ENCODE data around the gene BAIAP2.
"Not testable (repeated sequence)": the region's sequence is repeated elsewhere in the genome, so short reads cannot be mapped to it uniquely, and the experiment has no call there.

The BAIAP2 gene

DNA sequence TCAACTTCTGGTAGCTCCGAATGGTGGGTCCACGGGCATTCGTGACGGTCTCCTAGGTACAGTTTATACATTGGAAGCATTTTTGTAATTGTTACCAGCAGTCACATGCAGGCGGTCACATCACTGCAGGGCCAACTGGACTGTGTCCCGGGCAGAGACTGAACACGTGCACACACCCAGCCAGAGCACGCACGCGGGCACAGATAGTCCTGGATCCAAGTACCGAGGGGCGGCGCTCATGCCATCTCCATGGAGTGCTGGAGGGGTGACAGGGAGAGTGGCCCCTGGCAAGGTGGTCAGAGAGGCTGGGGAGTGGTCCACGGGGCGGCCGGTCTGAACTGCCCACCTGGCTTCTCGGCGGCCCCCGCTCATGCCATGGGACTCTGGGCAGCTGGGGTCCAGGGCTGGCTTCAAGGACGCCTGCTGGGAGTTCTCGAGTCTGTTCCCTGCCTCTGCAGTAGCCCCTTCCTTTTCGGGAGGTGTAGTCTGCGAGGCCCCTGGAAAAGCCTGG lies 34.2 kb downstream of the BAIAP2 start:
- no peak for DNase-seq (ENCODE audit: low read depth)

DNA sequence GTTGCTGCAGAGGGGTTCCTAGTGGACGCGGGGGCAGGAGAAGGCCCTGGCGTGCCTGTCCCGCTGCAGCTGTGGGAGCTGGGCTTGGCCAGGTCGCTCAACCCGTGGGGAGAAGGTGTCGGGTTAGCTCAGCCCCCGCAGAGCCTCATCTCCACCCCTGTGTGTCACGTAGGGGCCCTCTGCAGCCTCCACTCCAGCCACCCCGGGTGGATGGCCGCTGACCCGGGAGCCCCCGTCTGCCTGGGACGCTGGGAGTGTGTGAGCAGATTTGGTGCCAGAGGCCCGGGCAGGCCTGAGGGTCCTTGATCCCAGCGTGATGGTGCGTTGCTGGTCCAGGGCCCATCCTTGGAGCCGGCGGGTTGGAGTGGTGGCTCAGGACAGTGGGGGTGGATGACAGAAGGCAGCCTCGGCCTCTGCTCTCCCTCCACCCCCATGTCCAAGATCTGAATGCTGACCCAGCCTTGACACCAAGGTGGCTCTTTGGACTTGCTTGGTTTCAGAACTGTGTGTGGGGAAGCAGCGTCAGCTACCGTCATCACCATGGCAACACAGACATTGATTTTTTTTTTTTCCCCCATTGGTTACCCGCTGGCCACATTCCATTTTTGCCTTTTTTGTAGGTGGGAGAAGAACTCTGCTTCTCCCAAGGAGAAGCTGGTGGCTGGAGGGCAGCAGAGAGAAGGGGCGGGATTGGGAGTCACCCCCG lies 35.7 kb downstream of the BAIAP2 start:
- no peak for DNase-seq (ENCODE audit: low read depth)

DNA sequence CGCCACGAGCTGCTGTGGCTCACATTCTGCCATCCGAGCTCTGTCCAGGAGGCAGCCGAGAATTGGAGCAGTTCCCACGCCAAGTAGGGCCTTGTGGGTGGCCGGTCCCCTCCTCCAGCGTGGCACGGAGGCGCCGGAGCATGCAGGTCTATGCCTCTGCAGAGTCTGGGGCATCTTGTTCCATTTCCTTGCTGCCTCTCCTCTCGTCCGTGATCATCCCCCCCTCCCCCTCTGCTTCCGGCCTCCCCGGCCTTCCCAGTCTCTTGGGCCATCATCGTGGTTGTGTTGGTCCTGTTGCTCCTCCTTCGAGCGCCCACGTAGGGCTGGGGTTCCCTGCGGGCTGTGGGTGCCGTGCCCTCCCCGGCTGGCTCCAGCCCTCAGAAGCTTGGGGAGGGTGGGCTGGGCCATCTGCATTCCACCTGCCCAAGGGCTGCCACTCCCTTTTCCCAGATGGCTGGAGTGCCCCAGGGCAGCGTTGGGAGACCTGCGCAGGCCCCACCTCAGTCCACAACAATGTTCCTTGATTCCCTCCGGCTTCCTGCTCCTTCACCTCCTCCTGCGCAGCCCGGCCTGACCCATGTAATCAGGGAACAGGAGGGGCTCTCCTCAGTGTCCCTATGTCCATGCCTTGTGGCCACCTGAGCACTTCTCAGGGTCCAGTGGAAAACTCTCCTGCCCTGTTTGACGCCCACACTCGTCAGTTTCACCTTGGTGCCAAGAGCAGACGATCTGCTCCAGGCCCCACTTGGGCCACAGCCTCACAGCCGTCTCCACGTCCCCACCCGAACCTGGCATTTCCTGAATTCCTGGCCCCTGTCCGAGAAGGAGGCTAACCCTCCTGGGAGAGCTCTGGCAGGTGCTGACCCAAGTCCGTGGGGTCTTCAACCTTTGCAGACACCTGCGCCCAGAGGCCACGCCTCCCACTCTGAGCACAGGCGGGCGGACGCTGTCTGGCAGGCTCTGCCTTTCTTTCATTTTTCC lies 37.1 kb downstream of the BAIAP2 start:
- no peak for DNase-seq (ENCODE audit: low read depth)

DNA sequence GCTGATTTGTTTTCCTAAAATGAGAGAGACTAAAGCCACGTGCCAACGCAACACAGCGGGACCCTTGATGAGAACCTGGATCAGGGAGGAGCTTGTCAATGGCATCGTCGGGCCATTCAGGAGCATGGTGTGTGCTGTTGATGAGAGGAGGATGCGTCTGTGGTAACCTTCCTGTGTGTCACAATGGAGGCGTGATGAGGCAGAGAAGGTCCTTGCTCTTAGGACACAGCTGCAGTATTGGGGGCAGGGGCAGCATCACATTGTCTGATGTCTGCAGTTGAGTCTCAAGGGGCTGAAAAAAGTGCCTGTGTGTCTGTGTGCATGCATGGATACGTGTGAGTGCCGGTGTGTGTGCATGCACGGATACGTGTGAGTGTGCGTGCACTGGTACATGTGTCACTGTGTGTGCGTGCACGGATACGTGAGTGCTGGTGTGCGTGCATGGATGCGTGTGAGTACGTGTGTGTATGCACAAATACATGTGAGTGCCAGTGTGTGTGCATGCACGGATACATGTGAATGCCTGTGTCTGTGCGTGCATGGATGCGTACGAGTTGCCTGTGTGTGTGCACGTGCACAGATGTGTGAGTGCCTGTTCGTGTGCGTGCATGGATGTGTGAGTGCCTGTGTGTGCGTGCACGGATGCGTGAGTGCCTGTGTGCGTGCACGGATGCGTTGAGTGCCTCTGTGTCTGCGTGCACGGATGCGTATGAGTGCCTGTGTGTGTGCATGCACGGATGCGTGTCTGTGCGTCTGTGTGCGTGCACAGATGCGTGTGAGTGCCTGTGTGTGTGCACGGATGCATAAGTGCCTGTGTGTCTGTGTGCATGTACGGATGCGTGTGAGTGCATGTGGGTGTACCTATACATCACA lies 39.3 kb downstream of the BAIAP2 start:
- no peak for DNase-seq (ENCODE audit: low read depth)

DNA sequence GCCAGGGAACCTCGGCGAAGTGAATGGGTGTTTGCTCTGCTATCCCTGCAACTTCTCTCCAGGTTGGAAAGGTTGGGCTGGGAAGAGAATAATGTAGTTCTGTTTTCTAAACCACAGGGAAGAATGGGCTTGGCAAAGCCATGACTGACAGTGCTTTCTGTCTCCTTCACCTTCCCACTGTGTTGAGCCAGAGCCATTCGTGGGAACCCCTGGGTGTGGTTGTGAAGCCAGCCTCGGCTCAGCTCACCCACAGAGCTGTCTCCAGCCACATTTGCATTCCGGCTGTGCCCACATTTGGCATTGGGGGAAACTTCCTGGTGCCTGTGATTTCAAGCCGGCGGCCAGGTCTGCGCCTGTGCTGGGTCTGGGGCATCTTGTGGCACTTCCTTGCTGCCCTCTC lies 39.9 kb downstream of the BAIAP2 start:
- no peak for DNase-seq (ENCODE audit: low read depth)

DNA sequence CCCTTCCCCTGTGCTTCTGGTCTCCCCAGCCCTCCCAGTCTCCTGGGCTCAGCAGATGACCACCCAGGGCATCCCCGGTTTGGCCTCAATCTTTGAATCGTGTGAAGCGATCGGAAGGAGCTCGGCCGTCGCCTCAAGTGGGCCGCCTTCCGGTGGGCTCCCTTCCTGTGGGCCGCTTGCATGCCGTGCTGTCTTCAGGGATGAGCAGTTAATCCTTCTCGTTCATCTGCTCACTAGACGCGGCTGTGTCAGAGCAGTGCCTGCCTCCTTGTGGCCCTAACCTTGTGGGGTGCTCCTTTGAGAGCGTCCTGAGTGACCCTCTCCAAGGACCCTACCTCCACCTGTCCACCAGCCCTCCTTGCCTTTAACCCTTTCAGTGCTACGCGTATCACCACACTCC lies 40.4 kb downstream of the BAIAP2 start:
- no peak for DNase-seq (ENCODE audit: low read depth)

DNA sequence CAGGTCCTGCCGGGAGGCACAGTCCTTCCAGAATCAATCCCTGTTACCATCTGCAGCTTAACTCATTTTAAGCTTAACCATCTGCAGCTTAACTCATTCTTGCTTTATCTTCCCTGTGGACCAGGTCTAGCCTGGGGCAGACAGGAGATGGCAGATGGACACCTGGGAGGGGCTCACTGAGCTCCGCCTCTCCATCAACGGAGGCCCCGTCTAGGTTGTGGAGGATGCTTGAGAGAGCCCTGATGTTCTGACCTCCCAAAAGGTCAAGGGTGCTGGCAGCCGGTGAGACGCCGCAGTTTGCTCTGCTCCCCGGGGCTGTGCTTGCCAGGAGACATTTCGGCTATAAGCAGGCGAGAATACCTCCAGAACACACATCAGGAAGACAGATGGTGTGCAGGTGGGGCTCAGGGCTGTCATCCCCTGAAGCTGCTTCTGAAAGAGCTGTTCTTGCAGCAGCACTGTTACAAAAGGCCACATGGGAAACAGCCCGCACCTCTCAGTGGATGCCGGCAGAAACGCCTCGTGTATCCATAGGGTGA lies 41.3 kb downstream of the BAIAP2 start:
- no peak for DNase-seq (ENCODE audit: low read depth)

DNA sequence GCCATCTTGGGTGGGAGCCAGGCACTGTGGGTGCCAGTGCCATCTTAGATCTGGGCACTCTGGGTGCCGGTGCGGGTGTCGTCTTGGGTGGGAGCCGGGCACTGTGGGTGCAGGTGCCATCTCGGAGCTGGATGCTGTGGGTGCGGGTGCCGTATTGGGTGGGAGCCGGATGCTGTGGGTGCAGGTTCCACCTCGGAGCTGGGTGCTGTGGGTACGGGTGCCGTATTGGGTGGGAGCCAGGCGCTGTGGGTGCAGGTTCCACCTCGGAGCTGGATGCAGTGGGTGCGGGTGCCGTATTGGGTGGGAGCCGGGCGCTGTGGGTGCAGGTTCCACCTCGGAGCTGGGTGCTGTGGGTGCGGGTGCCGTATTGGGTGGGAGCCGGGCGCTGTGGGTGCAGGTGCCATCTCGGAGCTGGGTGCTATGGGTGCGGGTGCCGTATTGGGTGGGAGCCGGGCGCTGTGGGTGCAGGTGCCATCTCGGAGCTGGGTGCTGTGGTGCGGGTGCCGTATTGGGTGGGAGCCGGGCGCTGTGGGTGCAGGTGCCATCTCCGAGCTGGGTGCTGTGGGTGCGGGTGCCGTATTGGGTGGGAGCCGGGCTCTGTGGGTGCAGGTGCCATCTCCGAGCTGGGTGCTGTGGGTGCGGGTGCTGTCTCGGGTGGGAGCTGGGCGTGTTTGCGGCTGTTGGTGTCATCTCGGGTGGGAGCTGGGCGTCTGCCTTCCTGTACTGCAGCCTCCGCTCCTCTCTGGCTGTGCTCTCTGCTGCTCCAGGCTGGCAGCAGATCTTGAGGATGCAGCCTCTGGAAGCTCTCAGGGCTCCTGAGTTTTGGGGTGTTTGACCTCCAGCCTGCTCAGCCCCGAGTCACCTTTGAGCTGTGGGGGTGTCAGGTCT lies 43.3 kb downstream of the BAIAP2 start:
- DNase-seq (ENCODE audit: low read depth): not testable (repeated sequence)

DNA sequence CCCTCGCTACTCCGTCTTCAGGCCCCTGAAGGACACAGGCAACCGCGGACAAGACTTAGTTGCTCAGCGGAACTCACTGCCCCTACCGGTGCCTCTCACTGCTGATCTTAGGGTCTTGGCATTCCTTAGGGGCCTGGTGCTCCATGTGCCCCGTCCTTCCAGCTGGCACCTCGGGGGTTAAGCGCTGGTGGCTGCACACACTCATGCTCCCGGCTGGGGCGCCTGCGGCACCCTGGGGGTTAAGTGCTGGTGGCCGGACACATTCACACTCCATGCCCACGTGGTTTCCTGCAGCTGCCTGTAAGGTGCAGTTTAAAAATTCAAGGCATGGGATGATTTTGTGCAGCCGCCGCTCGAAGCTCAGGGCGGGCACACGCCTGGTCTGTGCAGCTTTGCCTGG lies 45.1 kb downstream of the BAIAP2 start:
- no peak for DNase-seq (ENCODE audit: low read depth)

DNA sequence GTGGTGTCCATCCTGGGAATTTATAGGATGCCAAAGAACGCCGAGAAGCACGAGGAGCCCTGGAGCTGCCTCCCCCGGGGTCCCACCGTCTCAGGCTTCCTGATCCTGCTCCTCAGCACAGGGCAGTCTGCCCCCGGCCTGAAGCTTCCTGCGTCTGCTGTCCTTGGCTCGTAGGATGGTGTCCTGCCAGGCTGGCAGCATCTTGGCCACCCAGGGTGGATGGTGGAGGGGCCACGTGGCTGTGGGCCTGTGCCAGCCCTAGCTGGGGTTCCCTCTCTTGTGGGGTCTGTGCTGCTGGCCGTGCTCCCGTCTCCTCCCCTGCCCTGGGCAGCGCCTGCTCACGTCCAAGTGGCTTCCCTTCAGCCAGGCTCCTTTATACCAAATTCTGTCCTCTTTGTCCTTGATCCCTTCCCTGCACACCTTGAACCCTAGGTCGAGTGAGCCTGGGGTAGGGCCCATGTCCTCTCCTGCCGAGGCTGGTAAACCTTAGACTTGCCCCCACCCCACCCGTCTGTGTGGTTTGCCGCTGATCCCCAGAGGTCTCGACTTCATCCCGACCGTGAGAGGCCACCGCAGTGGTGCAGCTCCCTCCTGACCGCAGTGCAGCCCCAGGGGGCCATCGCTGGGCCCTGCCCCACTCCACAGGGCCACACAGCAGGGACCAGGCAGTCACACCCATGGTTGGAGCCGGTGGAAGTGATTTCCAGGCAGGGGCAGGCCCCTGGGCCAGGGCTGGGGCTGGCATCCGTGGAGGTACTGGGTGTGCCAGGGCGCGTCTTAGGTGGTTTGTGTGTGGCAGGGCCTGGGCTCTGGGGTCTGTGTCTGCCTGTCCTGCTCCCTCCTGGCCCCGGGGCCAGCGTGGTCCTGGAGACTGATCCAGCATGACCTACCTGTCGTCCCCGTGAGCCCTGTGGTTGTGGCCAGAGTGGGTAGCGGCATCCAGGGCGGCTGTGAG lies 46.5 kb downstream of the BAIAP2 start:
- no peak for DNase-seq (ENCODE audit: low read depth)

DNA sequence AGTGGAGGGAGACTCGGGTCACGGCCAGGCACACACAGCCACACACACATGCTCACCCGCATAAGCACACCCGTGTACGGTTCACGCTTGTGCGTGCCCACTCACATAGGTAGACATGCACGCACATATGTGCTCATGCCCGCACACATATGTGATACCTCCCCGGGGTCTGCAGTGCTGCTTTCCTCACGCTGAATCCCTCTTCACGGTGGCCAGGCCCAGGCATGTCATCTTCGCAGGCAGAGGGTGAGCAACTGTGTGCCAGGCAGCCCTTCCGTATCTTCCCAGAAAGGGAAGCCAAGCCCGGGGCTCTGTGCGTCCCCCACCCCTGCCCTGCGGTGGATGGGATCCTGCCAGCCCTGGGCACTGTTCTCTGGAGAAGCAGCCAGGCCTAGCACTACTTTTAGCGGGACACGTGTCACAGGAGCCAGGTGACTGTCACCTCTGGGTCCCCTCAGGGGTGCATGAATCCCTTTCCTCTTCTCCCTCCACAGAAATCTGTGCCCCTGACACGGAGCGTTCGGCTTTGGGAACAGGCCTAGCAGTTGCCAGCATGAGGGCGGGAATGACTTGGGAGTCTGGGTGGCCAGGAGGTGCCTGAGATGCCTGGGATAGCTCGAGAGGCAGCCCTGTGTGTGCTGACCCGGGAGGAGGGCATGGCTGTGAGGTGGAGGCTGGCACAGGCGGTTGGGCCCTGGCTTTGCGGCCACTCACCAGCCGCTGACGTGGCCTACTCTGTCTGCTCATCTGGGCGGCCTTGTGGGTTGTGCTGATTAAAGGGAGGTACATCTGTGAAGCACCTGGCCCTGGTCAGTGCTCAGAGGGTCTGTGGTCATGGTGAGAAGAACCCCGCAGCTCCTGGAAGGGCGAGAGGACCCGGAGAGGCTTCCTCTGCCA lies 47.5 kb downstream of the BAIAP2 start:
- no peak for DNase-seq (ENCODE audit: low read depth)

DNA sequence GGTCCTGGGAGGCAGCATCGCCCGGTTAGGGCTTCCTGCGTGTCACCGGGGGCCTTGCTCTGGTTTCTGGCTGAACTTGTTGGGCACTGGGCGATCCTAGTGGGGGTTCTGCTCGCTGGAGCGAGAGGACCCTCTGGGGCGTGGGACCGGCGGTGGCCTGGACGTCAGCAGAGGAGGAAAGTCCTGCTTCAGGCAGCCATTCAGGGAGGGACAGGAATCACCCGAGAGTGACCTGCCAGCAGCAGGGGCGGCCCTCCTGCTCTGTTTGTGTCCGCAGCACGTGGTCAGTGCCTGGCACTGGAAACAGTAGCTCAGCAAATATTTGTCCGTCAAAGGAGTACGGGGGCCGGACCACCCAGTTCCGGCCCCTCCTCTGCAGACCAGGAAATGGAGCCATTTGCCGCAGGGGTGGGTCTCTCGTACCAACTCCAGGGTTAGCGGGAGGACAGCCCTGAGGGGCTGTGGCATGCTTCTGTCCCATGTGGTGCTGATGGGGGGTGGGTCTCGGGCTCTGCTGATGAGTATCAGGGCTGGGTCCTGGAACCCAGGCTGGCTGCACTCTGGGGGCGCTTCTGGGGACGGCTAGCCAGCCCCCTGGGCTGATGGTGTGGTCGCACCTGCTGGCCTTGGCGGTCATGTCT lies 48.3 kb downstream of the BAIAP2 start:
- no peak for DNase-seq (ENCODE audit: low read depth)

DNA sequence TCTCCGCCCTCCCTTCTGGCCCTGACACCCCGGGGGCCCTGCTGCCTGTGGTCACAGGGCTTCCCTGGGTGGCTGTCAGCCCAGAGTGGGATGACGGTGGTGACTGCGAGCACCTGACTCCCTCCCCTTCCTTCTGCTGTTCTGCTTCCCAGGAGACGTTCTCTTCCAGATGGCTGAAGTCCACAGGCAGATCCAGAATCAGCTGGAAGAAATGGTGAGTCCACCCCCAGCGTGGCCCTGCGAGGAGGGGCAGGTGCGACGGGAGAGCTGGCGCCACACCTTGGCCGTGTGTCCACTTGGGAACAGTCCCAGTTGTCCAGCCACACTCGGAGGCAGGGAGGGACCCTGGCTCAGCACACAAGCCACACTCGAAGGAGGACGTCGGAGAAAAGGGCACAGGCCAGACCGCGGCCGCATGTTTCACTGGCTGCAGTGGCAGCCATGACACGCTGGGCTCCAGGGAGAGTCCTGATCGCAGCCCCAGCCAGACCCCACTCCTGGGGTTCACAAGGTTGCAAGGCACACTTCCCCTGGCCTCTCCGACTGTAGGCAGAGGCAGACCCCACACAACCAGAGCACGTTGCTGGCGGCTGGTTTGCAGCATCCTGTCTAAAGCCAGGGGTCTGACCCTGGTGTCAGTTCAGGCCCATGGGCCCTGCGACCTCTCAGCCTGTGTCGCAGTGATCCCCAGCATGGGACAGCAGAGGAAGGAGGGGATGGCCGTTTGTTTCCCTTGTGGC lies 49.9 kb downstream of the BAIAP2 start:
- DNase-seq (ENCODE audit: low read depth): no peak

DNA sequence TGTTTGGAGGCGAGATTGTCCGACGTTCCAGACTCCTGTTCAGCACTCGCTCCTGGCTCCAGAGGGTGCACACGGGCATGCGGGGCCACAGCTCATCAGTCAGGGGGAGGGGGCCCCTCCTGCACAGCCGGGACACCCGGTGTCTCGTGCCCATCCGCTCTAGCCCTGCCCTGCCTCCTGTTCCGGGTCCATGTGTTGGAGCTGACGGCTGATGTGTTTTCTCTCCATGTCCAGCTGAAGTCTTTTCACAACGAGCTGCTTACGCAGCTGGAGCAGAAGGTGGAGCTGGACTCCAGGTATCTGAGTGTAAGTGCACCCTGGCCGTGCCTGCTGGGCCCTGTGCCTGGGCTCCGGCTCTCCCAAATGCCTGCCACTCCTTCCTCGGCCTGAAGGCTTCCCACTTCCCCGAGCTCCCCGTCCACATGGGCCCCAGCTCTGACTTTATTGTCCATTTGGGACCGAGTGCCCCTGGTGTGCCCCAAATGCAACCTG lies 50.5 kb downstream of the BAIAP2 start:
- DNase-seq (ENCODE audit: low read depth): no peak

DNA sequence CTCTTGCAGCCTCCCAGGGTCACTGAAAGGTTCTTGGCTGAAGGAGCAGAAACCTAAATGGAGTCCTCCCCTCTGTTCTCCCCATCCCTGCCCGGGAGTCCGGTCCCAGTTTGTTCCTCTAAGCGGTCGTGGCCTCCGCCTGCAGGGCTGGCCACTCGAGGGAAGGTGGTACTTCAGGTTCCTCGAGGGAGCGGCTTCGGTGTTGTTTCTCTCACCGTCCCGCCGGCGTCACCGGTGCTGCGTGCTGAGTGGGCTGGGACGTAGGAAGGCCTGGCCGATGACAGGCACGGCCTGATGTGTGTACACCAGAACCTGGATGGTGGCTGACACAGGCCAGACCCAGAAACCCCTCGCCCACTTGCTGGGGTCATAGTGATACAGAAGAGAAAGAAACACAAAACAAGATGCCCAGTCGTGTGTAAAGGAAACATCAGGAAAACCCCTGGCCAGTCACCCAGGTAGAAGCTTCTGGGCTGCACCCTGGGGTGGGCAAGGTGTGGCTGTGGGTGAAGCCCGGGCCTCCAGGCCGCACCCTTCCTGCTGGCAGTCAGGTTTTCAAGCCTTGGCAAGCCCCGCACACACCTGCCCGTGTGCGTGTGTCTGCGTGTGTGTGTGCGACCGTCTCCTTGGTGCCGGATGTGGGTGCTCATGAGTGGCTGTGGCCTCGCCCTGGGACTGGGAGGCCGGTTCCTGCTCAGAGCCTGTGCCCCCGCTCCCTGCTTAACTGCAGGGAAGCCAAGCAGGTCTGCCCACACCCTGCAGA lies 52.0 kb downstream of the BAIAP2 start:
- DNase-seq (ENCODE audit: low read depth): no peak

DNA sequence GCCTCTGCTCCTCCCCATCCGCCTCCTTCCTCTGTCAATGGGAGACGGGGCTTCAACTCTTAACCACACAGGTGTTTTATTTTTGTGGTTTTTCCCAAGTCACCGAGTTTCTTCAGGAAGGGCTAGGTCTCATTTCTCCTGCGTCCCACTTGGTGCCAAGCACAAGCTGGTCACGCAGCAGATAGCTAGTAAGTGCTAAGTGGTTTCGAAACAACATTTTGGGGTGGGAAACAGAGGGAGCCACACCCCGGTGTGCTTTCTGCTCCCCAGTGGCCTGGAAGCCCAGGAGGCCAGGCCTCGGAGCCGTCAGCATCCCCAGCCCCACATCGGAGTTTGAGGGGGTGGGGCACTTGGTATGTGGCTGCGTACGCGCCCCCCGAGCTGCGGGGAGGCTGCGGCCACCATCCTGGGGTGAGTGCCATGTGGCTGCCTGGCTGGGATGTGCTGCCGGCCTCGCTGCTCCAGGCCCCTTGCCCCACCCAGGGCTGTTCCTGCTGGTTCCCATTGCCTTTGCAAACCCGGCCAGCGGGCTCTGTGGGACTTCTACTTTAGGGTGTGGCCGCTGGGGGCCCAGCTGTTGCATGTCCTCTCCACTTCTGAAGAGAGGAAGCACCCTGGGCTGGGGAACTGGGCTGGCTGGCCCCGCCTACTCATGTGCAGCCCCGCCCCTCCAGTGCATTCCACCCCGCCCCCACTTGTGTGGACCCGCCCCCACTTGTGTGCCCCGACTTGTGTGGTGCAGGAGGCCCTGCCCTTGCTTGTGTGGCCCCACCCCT lies 55.6 kb downstream of the BAIAP2 start:
- DNase-seq (ENCODE audit: low read depth): no peak
